ENCODE results near the gene HMGXB4. TPM values are rescaled to one million over a fixed set of nuclear protein-coding genes. Genes with fewer than 3 reads are reported as not detected.

HMGXB4 gene
- total RNA-seq, 4 donors from 2014 or later: 15.0 to 39.3 (median 20.3) TPM

GRCh38 chr22:35275580-35275979 lies 18.3 kb downstream of the HMGXB4 start:
- TF ChIP-seq CTCF (IDR thresholded peaks at IDR 0.05): no peak
- TF ChIP-seq EP300 (IDR thresholded peaks at IDR 0.05): no peak
- TF ChIP-seq POLR2A (IDR thresholded peaks at IDR 0.05): no peak
- TF ChIP-seq POLR2AphosphoS5 (IDR thresholded peaks at IDR 0.05): no peak
- peaks cover 9% of the 10 kb centered on the region for H3K36me3 ChIP-seq
- H3K27ac ChIP-seq: no peak overlapping the region
- H3K9me3 ChIP-seq: no peaks in the 10 kb centered on the region
- no peaks in the 10 kb centered on the region for H3K27me3 ChIP-seq
- H3K4me3 ChIP-seq: no peak overlapping the region
- WGBS: 82% methylated on average over 1 of the region's 1 CpG
- H3K4me1 ChIP-seq: no peaks in the 10 kb centered on the region
- DNase-seq (ENCODE audit: low spot score in 2 of 2): no peak

GRCh38 chr22:35276019-35276418 lies 18.7 kb downstream of the HMGXB4 start:
- WGBS: 86% methylated on average over 4 of the region's 4 CpGs

GRCh38 chr22:35288116-35288515 lies 30.8 kb downstream of the HMGXB4 start:
- 95% methylated on average over 1 of the region's 1 CpG for WGBS
- no peaks in the 10 kb centered on the region for H3K9me3 ChIP-seq
- DNase-seq (ENCODE audit: low spot score in 2 of 2): no peak
- H3K4me1 ChIP-seq: no peaks in the 10 kb centered on the region
- no peaks in the 10 kb centered on the region for H3K27me3 ChIP-seq
- TF ChIP-seq EP300 (IDR thresholded peaks at IDR 0.05): no peak
- no peak for TF ChIP-seq CTCF (IDR thresholded peaks at IDR 0.05)
- no peak for TF ChIP-seq POLR2AphosphoS5 (IDR thresholded peaks at IDR 0.05)
- no peak for TF ChIP-seq POLR2A (IDR thresholded peaks at IDR 0.05)
- no peak overlapping the region for H3K27ac ChIP-seq
- H3K4me3 ChIP-seq: no peak overlapping the region
- peaks cover 73% of the 10 kb centered on the region for H3K36me3 ChIP-seq

More at GRCh38 chr22:35276019-35276418, 18.7 kb downstream of the HMGXB4 start:
- no peaks in the 10 kb centered on the region for H3K27me3 ChIP-seq
- TF ChIP-seq POLR2A (IDR thresholded peaks at IDR 0.05) (no peak), POLR2AphosphoS5 (IDR thresholded peaks at IDR 0.05) (no peak), CTCF (IDR thresholded peaks at IDR 0.05) (no peak), EP300 (IDR thresholded peaks at IDR 0.05) (no peak)
- H3K4me1 ChIP-seq: no peaks in the 10 kb centered on the region
- DNase-seq (ENCODE audit: low spot score in 2 of 2): no peak
- no peak overlapping the region for H3K27ac ChIP-seq
- H3K9me3 ChIP-seq: no peaks in the 10 kb centered on the region
- H3K36me3 ChIP-seq: peaks cover 7% of the 10 kb centered on the region
- H3K4me3 ChIP-seq: no peak overlapping the region

- Histone ChIP-seq H3K27me3 (no peaks in the 10 kb centered on the region), H3K4me3 (no peak overlapping the region), H3K27ac (no peak overlapping the region), H3K36me3 (peaks cover 58% of the 10 kb centered on the region), H3K4me1 (no peaks in the 10 kb centered on the region), H3K9me3 (no peaks in the 10 kb centered on the region)
- TF ChIP-seq POLR2A (IDR thresholded peaks at IDR 0.05) (no peak), EP300 (IDR thresholded peaks at IDR 0.05) (no peak), POLR2AphosphoS5 (IDR thresholded peaks at IDR 0.05) (no peak), CTCF (IDR thresholded peaks at IDR 0.05) (no peak)
- DNase-seq (ENCODE audit: low spot score in 2 of 2): no peak
- 86% methylated on average over 3 of the region's 3 CpGs for WGBS
Observed at GRCh38 chr22:35292786-35293185, 35.5 kb downstream of the HMGXB4 start.

- no peak overlapping the region for H3K27ac ChIP-seq
- H3K36me3 ChIP-seq: peaks cover 36% of the 10 kb centered on the region
- no peaks in the 10 kb centered on the region for H3K9me3 ChIP-seq
- DNase-seq (ENCODE audit: low spot score in 2 of 2): no peak
- TF ChIP-seq CTCF (IDR thresholded peaks at IDR 0.05) (no peak), POLR2A (IDR thresholded peaks at IDR 0.05) (no peak), POLR2AphosphoS5 (IDR thresholded peaks at IDR 0.05) (no peak)
- H3K4me3 ChIP-seq: no peak overlapping the region
- no peaks in the 10 kb centered on the region for H3K27me3 ChIP-seq
- H3K4me1 ChIP-seq: peaks cover 14% of the 10 kb centered on the region
Observed at GRCh38 chr22:35296051-35296450, 38.8 kb downstream of the HMGXB4 start.

All from suprapubic skin (tissue), 4 donors.